HEK293T (cell line): Measurements from ENCODE around the gene DPY30.

ENCODE experiments used
- ELF4 ChIP-seq: fragments of 450-650 bp; IDR thresholded peaks from 2 replicates; pipeline ENCODE4 v1.6.1; 2017; ENCODE audit warnings: antibody characterized with exemption
- FOXM1 ChIP-seq: fragments of 450-650 bp; IDR thresholded peaks from 2 replicates; pipeline ENCODE4 v1.6.1; 2017; ENCODE audit warnings: mild to moderate bottlenecking, borderline replicate concordance
- L3MBTL2 ChIP-seq: fragments of 450-650 bp; conservative IDR thresholded peaks from 2 replicates; pipeline ENCODE4 v1.6.1; 2016; ENCODE audit warnings: mild to moderate bottlenecking
- PKNOX1 ChIP-seq: fragments of 450-650 bp; IDR thresholded peaks from 2 replicates; pipeline ENCODE4 v1.6.1; 2016
- ZNF384 ChIP-seq: fragments of 450-650 bp; IDR thresholded peaks from 2 replicates; pipeline ENCODE4 v1.6.1; 2016

- peak; percentile 36; the same call in 1 of the 2 replicates for TF ChIP-seq PKNOX1
- TF ChIP-seq FOXM1: no peak
- no peak for TF ChIP-seq L3MBTL2
- TF ChIP-seq ELF4: no peak
- TF ChIP-seq ZNF384: no peak
Measured at GRCh38 chr2:32008805-32009515, 30.6 kb downstream of the DPY30 start.
